Stomach (tissue), 9 donors: ENCODE results near the gene MT3. TPM values are rescaled to one million over a fixed set of nuclear protein-coding genes. Genes with fewer than 3 reads are reported as not detected.

Experiments
- DNase-seq, 2 donors: peaks; one replicate each; pipeline versions ENCODE4 v3.0.0 to v3.0.0-alpha.2; 2013 to 2019
- H3K27ac ChIP-seq, 5 donors: fragments of 200-600 bp in 4 of 5; sonication (generic) in 4 of 5; one replicate each; pipeline ENCODE4 v1.5.1; 2013 to 2019; ENCODE audit warnings: mild to moderate bottlenecking in 1 of 5, moderate library complexity in 1 of 5
- H3K27me3 ChIP-seq, 3 donors: fragments of 200-600 bp; sonication (generic); one replicate each; pipeline ENCODE4 v1.5.1; 2017 to 2019; ENCODE audit warnings: mixed run types in 1 of 3
- H3K36me3 ChIP-seq, 4 donors: fragments of 200-600 bp; sonication (generic); 1 replicate in 3 of 4; 2 replicates in 1 of 4; pipeline ENCODE4 v1.5.1; 2016 to 2019
- H3K4me1 ChIP-seq, 4 donors: fragments of 200-600 bp; sonication (generic); one replicate each; pipeline ENCODE4 v1.5.1; 2016 to 2019
- H3K4me3 ChIP-seq, 4 donors: fragments of 200-600 bp; sonication (generic) in 3 of 4; one replicate each; pipeline ENCODE4 v1.5.1; 2016 to 2019; ENCODE audit warnings: mild to moderate bottlenecking in 1 of 4
- H3K9me3 ChIP-seq, 4 donors: fragments of 200-600 bp; sonication (generic); one replicate each; pipeline ENCODE4 v1.5.1; 2016 to 2019
- EP300 ChIP-seq: sonication (generic); formaldehyde crosslinking; IDR thresholded peaks from one replicate; pipeline ENCODE4 v1.6.1; 2017; ENCODE audit warnings: antibody characterized with exemption
- POLR2A ChIP-seq, 4 donors: fragments of 450-650 bp; IDR thresholded peaks; one replicate each; pipeline ENCODE4 v1.6.1; 2016; ENCODE audit warnings: antibody characterized with exemption in 4 of 4, control low read depth in 2 of 4, mild to moderate bottlenecking in 1 of 4, moderate library complexity in 1 of 4
- POLR2AphosphoS5 ChIP-seq, 3 donors: sonication (generic); formaldehyde crosslinking; IDR thresholded peaks; one replicate each; pipeline ENCODE4 v1.6.1; 2016; ENCODE audit warnings: antibody characterized with exemption in 3 of 3
- WGBS, 5 donors: extraction: QIAGEN DNeasy Blood & Tissue Kit in 3 of 5; methylation state at CpG; one replicate each; pipeline versions ENCODE4 v1.1.5 to v1.1.7; 2013 to 2018; 5-methylcytosine and 5-hydroxymethylcytosine counted together
- intact Hi-C: fragments of 100-400 bp; cut with DNase I; formaldehyde crosslinking; loops from one replicate; pipeline ENCODE4 v1.15.1; 2023; ENCODE audit warnings: low total_unique reads
- polyA plus RNA-seq, 3 donors: library from polyadenylated mRNA; stranded (reverse); fragments of 200-250 nt; gene quantifications; one replicate each; pipeline ENCODE4 v1.2.3, GENCODE V29; 2013
- total RNA-seq, 5 donors: library from RNA; depleted of rRNA; stranded (reverse); fragments of >200 nt; gene quantifications; one replicate each; pipeline versions ENCODE4 v1.1.0 to v1.2.3, GENCODE V29; 2014 to 2016
- TF ChIP-seq, protein P1 (sequence below), 7 experiments: fragments of 450-650 bp in 4 of 7; fragments of 200-600 bp in 3 of 7; sonication (generic) in 3 of 7; IDR thresholded peaks; one replicate each; pipeline ENCODE4 v1.5.1; 2016 to 2019; ENCODE audit warnings: antibody characterized with exemption in 7 of 7, control low read depth in 2 of 7, mild to moderate bottlenecking in 1 of 7
- donor health status: healthy with polysubstance abuse.
- donor health status: Bipolar disorder and iron deficiency.
- donor health status: healthy.

The MT3 gene
- total and polyA plus RNA-seq, 8 donors: 2.2 to 5.0 (median 4.0) TPM; not detected in 4

DNA sequence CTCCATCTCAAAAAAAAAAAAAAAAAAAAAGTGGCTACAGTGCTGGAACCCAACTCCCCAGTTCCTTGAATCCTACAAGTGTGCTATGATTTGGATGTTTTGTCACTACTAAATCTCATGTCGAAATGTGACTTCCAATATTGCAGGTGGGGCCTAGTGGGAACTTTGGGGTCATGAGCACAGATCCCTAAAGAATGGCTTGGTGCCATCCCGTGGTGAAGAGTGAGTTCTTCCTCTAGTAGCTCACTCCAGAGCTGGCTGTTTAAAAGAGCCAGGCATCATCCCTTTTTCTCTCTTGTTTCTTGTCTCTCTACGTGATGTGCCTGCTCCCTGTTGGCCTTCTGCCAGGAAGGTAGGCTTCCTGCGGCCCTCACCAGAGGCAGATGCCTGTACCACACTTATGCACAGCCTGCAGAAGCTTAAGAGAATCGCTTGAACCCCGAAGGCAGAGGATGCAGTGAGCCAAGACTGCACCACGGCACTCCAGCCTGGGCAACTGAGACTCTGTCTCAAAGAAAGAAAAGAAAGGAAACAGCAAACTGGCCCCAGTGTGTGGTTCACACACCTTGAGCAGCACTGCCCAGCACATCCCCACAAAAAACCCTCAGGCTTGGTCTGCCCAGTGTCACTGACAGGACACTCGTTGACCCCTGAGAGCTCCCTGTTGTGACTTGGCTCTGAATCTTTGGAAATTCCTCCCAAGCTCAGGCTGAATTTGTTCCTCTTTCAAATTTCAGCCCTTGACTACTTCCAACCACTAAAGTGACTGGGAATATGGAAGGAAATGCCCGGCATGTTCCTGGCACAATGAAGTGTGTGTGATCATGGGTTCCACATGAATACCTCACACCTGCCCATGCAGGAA is 39.4 kb downstream of the MT3 start:
- Histone ChIP-seq H3K36me3 (no peaks in the 10 kb centered on the region), H3K27ac (peak overlapping the region; percentile 25 to 97 (median 94)), H3K4me3 (no peak overlapping the region), H3K9me3 (no peaks in the 10 kb centered on the region), H3K27me3 (peaks cover 0 to 31% (median 5%) of the 10 kb centered on the region in 3 donors), H3K4me1 (peaks cover 20 to 45% (median 28%) of the 10 kb centered on the region in 4 donors)
- 63 to 74% (median 68%) methylated on average over 9 of the region's 9 CpGs for WGBS, 5 donors
- intact Hi-C loops: no loop called here
- TF ChIP-seq, protein P1, sequence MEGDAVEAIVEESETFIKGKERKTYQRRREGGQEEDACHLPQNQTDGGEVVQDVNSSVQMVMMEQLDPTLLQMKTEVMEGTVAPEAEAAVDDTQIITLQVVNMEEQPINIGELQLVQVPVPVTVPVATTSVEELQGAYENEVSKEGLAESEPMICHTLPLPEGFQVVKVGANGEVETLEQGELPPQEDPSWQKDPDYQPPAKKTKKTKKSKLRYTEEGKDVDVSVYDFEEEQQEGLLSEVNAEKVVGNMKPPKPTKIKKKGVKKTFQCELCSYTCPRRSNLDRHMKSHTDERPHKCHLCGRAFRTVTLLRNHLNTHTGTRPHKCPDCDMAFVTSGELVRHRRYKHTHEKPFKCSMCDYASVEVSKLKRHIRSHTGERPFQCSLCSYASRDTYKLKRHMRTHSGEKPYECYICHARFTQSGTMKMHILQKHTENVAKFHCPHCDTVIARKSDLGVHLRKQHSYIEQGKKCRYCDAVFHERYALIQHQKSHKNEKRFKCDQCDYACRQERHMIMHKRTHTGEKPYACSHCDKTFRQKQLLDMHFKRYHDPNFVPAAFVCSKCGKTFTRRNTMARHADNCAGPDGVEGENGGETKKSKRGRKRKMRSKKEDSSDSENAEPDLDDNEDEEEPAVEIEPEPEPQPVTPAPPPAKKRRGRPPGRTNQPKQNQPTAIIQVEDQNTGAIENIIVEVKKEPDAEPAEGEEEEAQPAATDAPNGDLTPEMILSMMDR (IDR thresholded peaks at IDR 0.05): no peak
- TF ChIP-seq POLR2AphosphoS5 (IDR thresholded peaks at IDR 0.05): no peak
- TF ChIP-seq EP300: no peak
- TF ChIP-seq POLR2A (IDR thresholded peaks at IDR 0.05): no peak
- no peak for DNase-seq

DNA sequence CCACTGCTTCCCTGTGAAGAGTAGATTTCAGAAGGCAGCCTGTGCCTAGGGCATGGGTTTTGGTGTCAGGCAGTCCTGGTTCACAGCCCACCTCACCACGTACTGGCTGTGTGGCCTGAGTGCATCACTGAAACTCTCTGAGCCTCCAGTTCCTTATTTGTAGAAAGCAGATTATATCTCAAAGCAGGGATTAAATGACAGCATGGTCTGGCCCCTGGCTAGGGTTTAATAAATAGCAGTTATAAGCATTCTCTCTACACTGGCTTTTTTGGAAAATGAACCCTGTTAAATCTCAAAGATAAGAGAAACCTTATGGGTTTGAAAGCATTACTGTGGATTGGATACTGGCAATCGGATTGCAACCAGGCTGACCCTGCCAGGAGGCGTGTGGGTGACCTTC is 40.2 kb downstream of the MT3 start:
- DNase-seq: no peak
- Histone ChIP-seq H3K4me1 (peaks cover 20 to 46% (median 28%) of the 10 kb centered on the region in 4 donors), H3K9me3 (no peaks in the 10 kb centered on the region), H3K4me3 (no peak overlapping the region), H3K27ac (peak overlapping the region in 4 of 5 donors; percentile 27 to 97 (median 70)), H3K27me3 (peaks cover 0 to 35% (median 5%) of the 10 kb centered on the region in 3 donors), H3K36me3 (no peaks in the 10 kb centered on the region)
- TF ChIP-seq, protein P1 (IDR thresholded peaks at IDR 0.05): no peak
- TF ChIP-seq POLR2A (IDR thresholded peaks at IDR 0.05) (no peak), POLR2AphosphoS5 (IDR thresholded peaks at IDR 0.05) (no peak), EP300 (no peak)
- intact Hi-C loops: no loop called here
- WGBS, 5 donors: 58 to 89% (median 82%) methylated on average over 2 to 3 of the region's 3 CpGs

- Histone ChIP-seq H3K27me3 (peaks cover 0 to 37% (median 6%) of the 10 kb centered on the region in 3 donors), H3K9me3 (no peaks in the 10 kb centered on the region), H3K27ac (peak overlapping the region in 2 of 5 donors; percentile 94 to 97), H3K36me3 (no peaks in the 10 kb centered on the region), H3K4me1 (peaks cover 25 to 46% (median 32%) of the 10 kb centered on the region in 4 donors), H3K4me3 (no peak overlapping the region)
- 72 to 81% (median 77%) methylated on average over 3 of the region's 3 CpGs for WGBS, 5 donors
- DNase-seq: no peak
- TF ChIP-seq EP300: no peak
- TF ChIP-seq POLR2AphosphoS5 (IDR thresholded peaks at IDR 0.05): no peak
- TF ChIP-seq, protein P1 (IDR thresholded peaks at IDR 0.05): no peak
- no peak for TF ChIP-seq POLR2A (IDR thresholded peaks at IDR 0.05)
- intact Hi-C loops: no loop called here
These were observed 40.8 kb downstream of the MT3 start for GRCh38 chr16:56630134-56630533.

- DNase-seq: no peak
- Histone ChIP-seq H3K4me1 (peaks cover 25 to 51% (median 38%) of the 10 kb centered on the region in 4 donors), H3K36me3 (no peaks in the 10 kb centered on the region), H3K9me3 (no peaks in the 10 kb centered on the region), H3K4me3 (no peak overlapping the region), H3K27ac (peak overlapping the region in 4 of 5 donors; percentile 80 to 87 (median 86)), H3K27me3 (peaks cover 0 to 43% (median 11%) of the 10 kb centered on the region in 3 donors)
- 89 to 95% (median 91%) methylated on average over 10 of the region's 10 CpGs for WGBS, 5 donors
- intact Hi-C loops: no loop called here
- TF ChIP-seq EP300 (no peak), POLR2AphosphoS5 (IDR thresholded peaks at IDR 0.05) (no peak), POLR2A (IDR thresholded peaks at IDR 0.05) (no peak)
- TF ChIP-seq, protein P1 (IDR thresholded peaks at IDR 0.05): no peak
These were observed 41.9 kb downstream of the MT3 start for GRCh38 chr16:56631197-56631596.
